AG04450 (cell line): Measurements from ENCODE around the gene GNB1L. TPM values are rescaled to one million over a fixed set of nuclear protein-coding genes. Genes with fewer than 3 reads are reported as not detected.
A peak's percentile ranks its signal among the peaks of the same experiment; 100 is the strongest.

Source experiments
- CTCF ChIA-PET: fragments of 300-600, 350-600 bp; formaldehyde crosslinking; extraction: SDS; loops from one replicate; lab custom pipeline; 2022; ENCODE audit warnings: antibody characterized with exemption, inconsistent platforms; lab: Charles Lee
- POLR2A ChIA-PET: fragments of 350-600 bp; formaldehyde crosslinking; extraction: SDS; loops from one replicate; lab custom pipeline; 2021; ENCODE audit warnings: antibody characterized with exemption, inconsistent platforms; lab: Yijun Ruan, JAX
- DNase-seq: peaks from one replicate; pipeline ENCODE4 v3.0.0-alpha.2; 2011; ENCODE audit warnings: low read depth, low spot score
- H3K27ac ChIP-seq: one replicate; pipeline ENCODE4 v1.5.1; 2012; ENCODE audit warnings: low read depth, low read length, control low read depth
- H3K27me3 ChIP-seq: one replicate; pipeline ENCODE4 v1.6.0; 2012; ENCODE audit warnings: low read length; ENCODE audit not compliant: control insufficient read depth, insufficient read depth
- H3K4me3 ChIP-seq: 2 replicates; pipeline ENCODE4 v1.5.1; 2011; ENCODE audit warnings: mild to moderate bottlenecking, low read depth, low read length, control low read depth
- H3K9me3 ChIP-seq: 2 replicates; pipeline ENCODE4 v1.5.1; 2012; ENCODE audit warnings: low read length; ENCODE audit not compliant: control insufficient read depth, insufficient read depth
- CTCF ChIP-seq: IDR thresholded peaks from 2 replicates; pipeline ENCODE4 v1.5.1; 2011; ENCODE audit warnings: low read depth, low read length, control low read depth, inconsistent platforms
- polyA plus RNA-seq: library from polyadenylated mRNA; depleted of rRNA; stranded (reverse); fragments of >200 nt; gene quantifications from 2 replicates; pipeline ENCODE4 v1.2.3, GENCODE V29; 2011

The GNB1L gene
- polyA plus RNA-seq, 1 experiment, result 1.3 TPM

- CTCF ChIA-PET, result no interaction called here
- DNase-seq, result no peak
- Histone ChIP-seq H3K9me3 (no peaks in the 10 kb centered on the region; the same call in 1 of the 2 replicates), H3K4me3 (no peak overlapping the region), H3K27me3 (no peaks in the 10 kb centered on the region), H3K27ac (peak overlapping the region; percentile 57)
- POLR2A ChIA-PET, result interaction anchor here (1.7 kb wide), 1 partner anchor 13 kb away, joined by 5 read pairs; no protein-coding TSS in a partner anchor
- no peak for TF ChIP-seq CTCF
Measured at GRCh38 chr22:19879246-19879570, 24.5 kb upstream of the GNB1L start.

GRCh38 chr22:19878461-19879245, 24.0 kb upstream of the GNB1L start:
- CTCF ChIA-PET, result no interaction called here
- Histone ChIP-seq H3K27me3 (no peaks in the 10 kb centered on the region), H3K4me3 (no peak overlapping the region), H3K27ac (peak overlapping the region; percentile 57), H3K9me3 (no peaks in the 10 kb centered on the region; the same call in 1 of the 2 replicates)
- POLR2A ChIA-PET, result interaction anchor here (1.3 to 1.7 kb wide), 3 partner anchors 8 to 14 kb away, joined by 3 to 5 read pairs (median 3); no protein-coding TSS in a partner anchor
- no peak for TF ChIP-seq CTCF
- no peak for DNase-seq

- no peak overlapping the region for H3K4me3 ChIP-seq
- H3K27me3 ChIP-seq, result no peaks in the 10 kb centered on the region
- ChIA-PET POLR2A (interaction anchor here (1.3 to 1.7 kb wide), 3 partner anchors 9 to 14 kb away, joined by 3 to 5 read pairs (median 3); no protein-coding TSS in a partner anchor), CTCF (no interaction called here)
- H3K27ac ChIP-seq, result peak overlapping the region; percentile 31
- no peak for DNase-seq
- TF ChIP-seq CTCF, result no peak
- no peaks in the 10 kb centered on the region; the same call in 1 of the 2 replicates for H3K9me3 ChIP-seq
Measured at GRCh38 chr22:19877626-19878339, 23.1 kb upstream of the GNB1L start.

GRCh38 chr22:19876941-19877625, 22.4 kb upstream of the GNB1L start:
- H3K4me3 ChIP-seq, result no peak overlapping the region
- CTCF ChIA-PET, result no interaction called here
- no peak for TF ChIP-seq CTCF
- no peak for DNase-seq
- POLR2A ChIA-PET, result interaction anchor here (1.3 to 1.4 kb wide), 2 partner anchors 10 to 14 kb away, joined by 3 read pairs; no protein-coding TSS in a partner anchor
- no peaks in the 10 kb centered on the region for H3K27me3 ChIP-seq
- no peak overlapping the region for H3K27ac ChIP-seq
- no peaks in the 10 kb centered on the region; the same call in 1 of the 2 replicates for H3K9me3 ChIP-seq
